Measurements from ENCODE around the gene RIF1. TPM values are rescaled to one million over a fixed set of nuclear protein-coding genes. Genes with fewer than 3 reads are reported as not detected.

Gene RIF1
- total and polyA plus RNA-seq, 3 donors from 2014 or later, result 10.6 to 81.7 (median 66.3) TPM

GRCh38 chr2:151476287-151476686 is 66.6 kb downstream of the RIF1 start:
- DNase-seq, result no peak
- no peak overlapping the region for H3K27ac ChIP-seq
- no peaks in the 10 kb centered on the region for H3K36me3 ChIP-seq (ENCODE audit: low read depth, missing control alignments)
- intact Hi-C loops (cut with DNase I; ENCODE audit: low total_unique reads), result no loop called here
- H3K4me3 ChIP-seq, result no peak overlapping the region
- H3K27me3 ChIP-seq, result no peaks in the 10 kb centered on the region
- 86 to 91% methylated on average over 1 of the region's 1 CpG for WGBS, 2 donors
- no peaks in the 10 kb centered on the region for H3K4me1 ChIP-seq
- H3K9me3 ChIP-seq, result no peaks in the 10 kb centered on the region
- TF ChIP-seq CTCF (IDR thresholded peaks at IDR 0.05) (no peak), POLR2A (IDR thresholded peaks at IDR 0.05) (no peak)

GRCh38 chr2:151478011-151478410 is 68.3 kb downstream of the RIF1 start:
- no peaks in the 10 kb centered on the region for H3K9me3 ChIP-seq
- 93 to 97% methylated on average over 4 of the region's 4 CpGs for WGBS, 2 donors
- H3K4me1 ChIP-seq, result no peaks in the 10 kb centered on the region
- H3K27ac ChIP-seq, result no peak overlapping the region
- H3K4me3 ChIP-seq, result no peak overlapping the region
- intact Hi-C loops (cut with DNase I; ENCODE audit: low total_unique reads), result no loop called here
- no peaks in the 10 kb centered on the region for H3K27me3 ChIP-seq
- DNase-seq, result no peak
- H3K36me3 ChIP-seq (ENCODE audit: low read depth, missing control alignments), result no peaks in the 10 kb centered on the region
- TF ChIP-seq POLR2A (IDR thresholded peaks at IDR 0.05) (no peak), CTCF (IDR thresholded peaks at IDR 0.05) (no peak)

- TF ChIP-seq POLR2A (IDR thresholded peaks at IDR 0.05) (no peak), CTCF (IDR thresholded peaks at IDR 0.05) (no peak)
- H3K9me3 ChIP-seq, result no peaks in the 10 kb centered on the region
- 94 to 97% methylated on average over 5 of the region's 5 CpGs for WGBS, 2 donors
- DNase-seq, result no peak
- no peaks in the 10 kb centered on the region for H3K36me3 ChIP-seq (ENCODE audit: low read depth, missing control alignments)
- no peaks in the 10 kb centered on the region for H3K4me1 ChIP-seq
- no peak overlapping the region for H3K4me3 ChIP-seq
- no peak overlapping the region for H3K27ac ChIP-seq
- intact Hi-C loops (cut with DNase I; ENCODE audit: low total_unique reads), result no loop called here
- no peaks in the 10 kb centered on the region for H3K27me3 ChIP-seq
Measured at GRCh38 chr2:151481744-151482143, 72.0 kb downstream of the RIF1 start.

GRCh38 chr2:151482171-151482725 is 72.5 kb downstream of the RIF1 start:
- TF ChIP-seq CTCF (IDR thresholded peaks at IDR 0.05) (no peak), POLR2A (IDR thresholded peaks at IDR 0.05) (no peak)
- intact Hi-C loops (cut with DNase I; ENCODE audit: low total_unique reads), result no loop called here
- no peaks in the 10 kb centered on the region for H3K36me3 ChIP-seq (ENCODE audit: low read depth, missing control alignments)
- H3K4me1 ChIP-seq, result no peaks in the 10 kb centered on the region
- H3K4me3 ChIP-seq, result no peak overlapping the region
- whole genome bisulfite sequencing, 2 donors, result 77 to 94% methylated on average over 4 of the region's 4 CpGs
- no peaks in the 10 kb centered on the region for H3K9me3 ChIP-seq
- no peak for DNase-seq
- H3K27me3 ChIP-seq, result no peaks in the 10 kb centered on the region
- no peak overlapping the region for H3K27ac ChIP-seq

- 89 to 95% methylated on average over 6 of the region's 6 CpGs for WGBS, 2 donors
- H3K27ac ChIP-seq, result no peak overlapping the region
- no peaks in the 10 kb centered on the region for H3K4me1 ChIP-seq
- DNase-seq, result no peak
- intact Hi-C loops (cut with DNase I; ENCODE audit: low total_unique reads), result no loop called here
- H3K9me3 ChIP-seq, result no peaks in the 10 kb centered on the region
- no peaks in the 10 kb centered on the region for H3K27me3 ChIP-seq
- no peak overlapping the region for H3K4me3 ChIP-seq
- no peak for TF ChIP-seq CTCF (IDR thresholded peaks at IDR 0.05)
- TF ChIP-seq POLR2A (IDR thresholded peaks at IDR 0.05), result no peak
- H3K36me3 ChIP-seq (ENCODE audit: low read depth, missing control alignments), result no peaks in the 10 kb centered on the region
Measured at GRCh38 chr2:151483546-151483945, 73.8 kb downstream of the RIF1 start.

Data from testis (tissue), 3 donors.